ENCODE data around the gene PNMA6F. TPM values are rescaled to one million over a fixed set of nuclear protein-coding genes. Genes with fewer than 3 reads are reported as not detected.
"Not testable (repeated sequence)": the region's sequence is repeated elsewhere in the genome, so short reads cannot be mapped to it uniquely, and the experiment has no call there.

Gene PNMA6F
- total RNA-seq, 1 experiment from 2014 or later = not detected

GRCh38 chrX:153327561-153327960, 6.0 kb upstream of the PNMA6F start:
- H3K27ac Mint-ChIP-seq (ENCODE audit: unreplicated experiment) = no peak overlapping the region
- CTCF ChIA-PET = no interaction called here

GRCh38 chrX:153320555-153321184, 897 bp downstream of the PNMA6F start:
- H3K27me3 ChIP-seq (replicated peaks; ENCODE audit: control insufficient read depth, insufficient read depth, low read length) = no peaks in the 10 kb centered on the region
- Mint-ChIP-seq H3K4me1 (ENCODE audit: low read depth, unreplicated experiment) (no peaks in the 10 kb centered on the region), H3K27ac (ENCODE audit: unreplicated experiment) (no peak overlapping the region), H3K36me3 (ENCODE audit: insufficient read depth, unreplicated experiment) (no peaks in the 10 kb centered on the region), H3K27me3 (ENCODE audit: insufficient read depth, unreplicated experiment) (peaks cover 5% of the 10 kb centered on the region), H3K4me3 (ENCODE audit: unreplicated experiment) (no peak overlapping the region), H3K9me3 (ENCODE audit: unreplicated experiment) (no peaks in the 10 kb centered on the region)
- POLR2A ChIA-PET = no interaction called here
- no peaks in the 10 kb centered on the region for H3K36me3 ChIP-seq (ENCODE audit: control insufficient read depth, insufficient read depth, low read length)
- BruUV-seq (replicated peaks) = no TSS peak
- no peaks in the 10 kb centered on the region for H3K9me3 ChIP-seq
- H3K4me1 ChIP-seq = no peaks in the 10 kb centered on the region
- CTCF ChIA-PET = no interaction called here
- intact Hi-C loops (cut with micrococcal nuclease; ENCODE audit: unreplicated experiment) = no loop called here
- no peak overlapping the region for H3K4me3 ChIP-seq (ENCODE audit: low read depth, low read length)
- no peak for DNase-seq
- no peak for TF ChIP-seq CTCF (IDR thresholded peaks at IDR 0.05; ENCODE audit: insufficient read depth in 1 of 2, low read depth in 1 of 2, low read length in 1 of 2, severe bottlenecking in 1 of 2, unreplicated experiment in 1 of 2)

More at GRCh38 chrX:153327561-153327960, 6.0 kb upstream of the PNMA6F start:
- Histone ChIP-seq H3K27me3 (replicated peaks; ENCODE audit: control insufficient read depth, insufficient read depth, low read length) (no peaks in the 10 kb centered on the region), H3K9me3 (no peaks in the 10 kb centered on the region), H3K4me3 (ENCODE audit: low read depth, low read length) (no peak overlapping the region), H3K36me3 (ENCODE audit: control insufficient read depth, insufficient read depth, low read length) (no peaks in the 10 kb centered on the region), H3K4me1 (no peaks in the 10 kb centered on the region)
- TF ChIP-seq CTCF (IDR thresholded peaks at IDR 0.05; ENCODE audit: insufficient read depth in 1 of 2, low read depth in 1 of 2, low read length in 1 of 2, severe bottlenecking in 1 of 2, unreplicated experiment in 1 of 2) = no peak
- DNase-seq = no peak
- intact Hi-C loops (cut with micrococcal nuclease; ENCODE audit: unreplicated experiment) = no loop called here
- no peaks in the 10 kb centered on the region for H3K4me1 Mint-ChIP-seq (ENCODE audit: low read depth, unreplicated experiment)
- BruUV-seq (replicated peaks) = no TSS peak
- POLR2A ChIA-PET = no interaction called here
- H3K4me3 Mint-ChIP-seq (ENCODE audit: unreplicated experiment) = no peak overlapping the region
- peaks cover 9% of the 10 kb centered on the region for H3K27me3 Mint-ChIP-seq (ENCODE audit: insufficient read depth, unreplicated experiment)
- no peaks in the 10 kb centered on the region for H3K9me3 Mint-ChIP-seq (ENCODE audit: unreplicated experiment)
- H3K36me3 Mint-ChIP-seq (ENCODE audit: insufficient read depth, unreplicated experiment) = peaks cover 4% of the 10 kb centered on the region

- H3K36me3 Mint-ChIP-seq (ENCODE audit: insufficient read depth, unreplicated experiment); H3K9me3 Mint-ChIP-seq (ENCODE audit: unreplicated experiment); H3K4me3 Mint-ChIP-seq (ENCODE audit: unreplicated experiment); H3K27ac Mint-ChIP-seq (ENCODE audit: unreplicated experiment); H3K9me3 ChIP-seq; H3K27me3 Mint-ChIP-seq (ENCODE audit: insufficient read depth, unreplicated experiment); POLR2A ChIA-PET; DNase-seq; intact Hi-C loops (cut with micrococcal nuclease; ENCODE audit: unreplicated experiment); BruUV-seq (replicated peaks); H3K4me1 Mint-ChIP-seq (ENCODE audit: low read depth, unreplicated experiment); H3K4me1 ChIP-seq; H3K36me3 ChIP-seq (ENCODE audit: control insufficient read depth, insufficient read depth, low read length); H3K4me3 ChIP-seq (ENCODE audit: low read depth, low read length); CTCF ChIA-PET; H3K27me3 ChIP-seq (replicated peaks; ENCODE audit: control insufficient read depth, insufficient read depth, low read length): not testable (repeated sequence)
These were observed 1.5 kb downstream of the PNMA6F start for GRCh38 chrX:153320047-153320443.

Measured in Caco-2 (cell line).